Mucosa of rectum (tissue), 2 donors: Measurements from ENCODE around the gene CCDC150.
"Not testable (repeated sequence)": the region's sequence is repeated elsewhere in the genome, so short reads cannot be mapped to it uniquely, and the experiment has no call there.

ENCODE experiments used
- H3K27ac ChIP-seq, 2 donors: one replicate each; pipeline ENCODE4 v1.7.0; 2013; ENCODE audit warnings: inconsistent platforms in 2 of 2, low read depth in 2 of 2, low read length in 2 of 2
- H3K27me3 ChIP-seq, 2 donors: one replicate each; pipeline ENCODE4 v1.7.0; 2013; ENCODE audit warnings: low read length in 2 of 2; ENCODE audit not compliant: control insufficient read depth in 2 of 2, insufficient read depth in 2 of 2
- H3K36me3 ChIP-seq, 2 donors: one replicate each; pipeline ENCODE4 v1.7.0; 2013; ENCODE audit warnings: low read length in 2 of 2; ENCODE audit not compliant: control insufficient read depth in 2 of 2, insufficient read depth in 2 of 2
- H3K4me1 ChIP-seq, 2 donors: one replicate each; pipeline ENCODE4 v1.7.0; 2013; ENCODE audit warnings: low read length in 2 of 2, mild to moderate bottlenecking in 1 of 2; ENCODE audit not compliant: control insufficient read depth in 2 of 2, insufficient read depth in 2 of 2
- H3K4me3 ChIP-seq, 2 donors: one replicate each; pipeline ENCODE4 v1.7.0; 2013; ENCODE audit warnings: low read length in 2 of 2
- H3K9ac ChIP-seq, 2 donors: one replicate each; pipeline ENCODE4 v1.7.0; 2013; ENCODE audit warnings: low read length in 2 of 2, low read depth in 1 of 2, mild to moderate bottlenecking in 1 of 2
- H3K9me3 ChIP-seq, 2 donors: one replicate each; pipeline ENCODE4 v1.7.0; 2013; ENCODE audit warnings: low read length in 2 of 2; ENCODE audit not compliant: control insufficient read depth in 2 of 2
- donor health status: healthy.
- donor health status: Normal muscosa, but diverticular disease.

CCDC150 gene

GRCh38 chr2:196725882-196726281 is 86.4 kb downstream of the CCDC150 start:
- no peaks in the 10 kb centered on the region for H3K36me3 ChIP-seq
- H3K9ac ChIP-seq, result no peak overlapping the region
- no peaks in the 10 kb centered on the region for H3K9me3 ChIP-seq
- H3K27ac ChIP-seq, result no peak overlapping the region
- H3K4me1 ChIP-seq, result peaks cover 0 to 3% of the 10 kb centered on the region in 2 donors
- H3K27me3 ChIP-seq, result no peaks in the 10 kb centered on the region
- no peak overlapping the region for H3K4me3 ChIP-seq

- no peaks in the 10 kb centered on the region for H3K27me3 ChIP-seq
- no peaks in the 10 kb centered on the region for H3K9me3 ChIP-seq
- H3K27ac ChIP-seq, result no peak overlapping the region
- H3K4me3 ChIP-seq, result no peak overlapping the region
- H3K36me3 ChIP-seq, result no peaks in the 10 kb centered on the region
- no peak overlapping the region for H3K9ac ChIP-seq
- H3K4me1 ChIP-seq, result peaks cover 0 to 3% of the 10 kb centered on the region in 2 donors
Measured at GRCh38 chr2:196729418-196729817, 89.9 kb downstream of the CCDC150 start.

- not testable (repeated sequence) for H3K9me3 ChIP-seq, H3K4me3 ChIP-seq, H3K9ac ChIP-seq
Measured at GRCh38 chr2:196736646-196737045, 97.1 kb downstream of the CCDC150 start.

GRCh38 chr2:196737046-196737445 is 97.5 kb downstream of the CCDC150 start:
- no peak overlapping the region for H3K9ac ChIP-seq
- no peaks in the 10 kb centered on the region for H3K4me1 ChIP-seq
- no peaks in the 10 kb centered on the region for H3K27me3 ChIP-seq
- H3K4me3 ChIP-seq, result no peak overlapping the region
- no peak overlapping the region for H3K27ac ChIP-seq
- no peaks in the 10 kb centered on the region for H3K9me3 ChIP-seq
- H3K36me3 ChIP-seq, result no peaks in the 10 kb centered on the region

More at GRCh38 chr2:196736646-196737045, 97.1 kb downstream of the CCDC150 start:
- not testable (repeated sequence) for H3K36me3 ChIP-seq, H3K4me1 ChIP-seq, H3K27ac ChIP-seq, H3K27me3 ChIP-seq

- Histone ChIP-seq H3K9ac (no peak overlapping the region), H3K27ac (no peak overlapping the region), H3K36me3 (no peaks in the 10 kb centered on the region), H3K9me3 (no peaks in the 10 kb centered on the region), H3K4me3 (no peak overlapping the region), H3K4me1 (no peaks in the 10 kb centered on the region), H3K27me3 (no peaks in the 10 kb centered on the region)
Measured at GRCh38 chr2:196739031-196739430, 99.5 kb downstream of the CCDC150 start.

- Histone ChIP-seq H3K4me3 (no peak overlapping the region), H3K4me1 (no peaks in the 10 kb centered on the region), H3K27ac (no peak overlapping the region), H3K27me3 (no peaks in the 10 kb centered on the region), H3K9me3 (no peaks in the 10 kb centered on the region), H3K9ac (no peak overlapping the region), H3K36me3 (no peaks in the 10 kb centered on the region)
Measured at GRCh38 chr2:196742216-196742615, 102.7 kb downstream of the CCDC150 start.

- Histone ChIP-seq H3K27me3 (no peaks in the 10 kb centered on the region), H3K36me3 (no peaks in the 10 kb centered on the region), H3K4me3 (no peak overlapping the region), H3K4me1 (no peaks in the 10 kb centered on the region), H3K9me3 (no peaks in the 10 kb centered on the region), H3K9ac (no peak overlapping the region), H3K27ac (no peak overlapping the region)
Measured at GRCh38 chr2:196742685-196743084, 103.2 kb downstream of the CCDC150 start.

- H3K4me1 ChIP-seq, result no peaks in the 10 kb centered on the region
- H3K27me3 ChIP-seq, result no peaks in the 10 kb centered on the region
- H3K9me3 ChIP-seq, result no peaks in the 10 kb centered on the region
- no peak overlapping the region for H3K9ac ChIP-seq
- H3K27ac ChIP-seq, result no peak overlapping the region
- no peak overlapping the region for H3K4me3 ChIP-seq
- H3K36me3 ChIP-seq, result no peaks in the 10 kb centered on the region
Measured at GRCh38 chr2:196743165-196743564, 103.7 kb downstream of the CCDC150 start.

- Histone ChIP-seq H3K9me3 (no peaks in the 10 kb centered on the region), H3K27ac (no peak overlapping the region), H3K9ac (no peak overlapping the region), H3K4me1 (no peaks in the 10 kb centered on the region), H3K27me3 (no peaks in the 10 kb centered on the region), H3K36me3 (no peaks in the 10 kb centered on the region), H3K4me3 (no peak overlapping the region)
Measured at GRCh38 chr2:196745711-196746110, 106.2 kb downstream of the CCDC150 start.

GRCh38 chr2:196747400-196747799 is 107.9 kb downstream of the CCDC150 start:
- Histone ChIP-seq H3K4me3 (no peak overlapping the region), H3K9ac (no peak overlapping the region), H3K9me3 (no peaks in the 10 kb centered on the region), H3K36me3 (no peaks in the 10 kb centered on the region), H3K4me1 (no peaks in the 10 kb centered on the region), H3K27ac (no peak overlapping the region), H3K27me3 (no peaks in the 10 kb centered on the region)

- Histone ChIP-seq H3K27me3 (no peaks in the 10 kb centered on the region), H3K4me3 (no peak overlapping the region), H3K27ac (no peak overlapping the region), H3K9ac (no peak overlapping the region), H3K9me3 (no peaks in the 10 kb centered on the region), H3K36me3 (no peaks in the 10 kb centered on the region), H3K4me1 (no peaks in the 10 kb centered on the region)
Measured at GRCh38 chr2:196748123-196748522, 108.6 kb downstream of the CCDC150 start.
